Transverse colon (tissue), 4 donors: ENCODE results near the gene OOSP4B. TPM values are rescaled to one million over a fixed set of nuclear protein-coding genes. Genes with fewer than 3 reads are reported as not detected.

Experiments
- DNase-seq: peaks from one replicate; pipeline ENCODE4 v3.0.0-alpha.2; 2019
- H3K27ac ChIP-seq, 4 donors: fragments of 200-600 bp; sonication (generic); 2 replicates each; pipeline ENCODE4 v1.5.1; 2016 to 2018; ENCODE audit warnings: inconsistent platforms in 4 of 4
- H3K27me3 ChIP-seq: fragments of 200-600 bp; sonication (generic); 2 replicates; pipeline ENCODE4 v1.5.1; 2017; ENCODE audit warnings: inconsistent platforms
- H3K36me3 ChIP-seq, 4 donors: fragments of 200-600 bp; sonication (generic); 2 replicates each; pipeline ENCODE4 v1.5.1; 2017 to 2019; ENCODE audit warnings: inconsistent platforms in 4 of 4
- H3K4me1 ChIP-seq, 4 donors: fragments of 200-600 bp; sonication (generic); 2 replicates each; pipeline ENCODE4 v1.5.1; 2017 to 2020; ENCODE audit warnings: inconsistent platforms in 4 of 4
- H3K4me3 ChIP-seq, 4 donors: fragments of 200-600 bp; sonication (generic); 1 replicate in 1 of 4; 2 replicates in 3 of 4; pipeline versions ENCODE4 v1.5.1 to v1.6.1; 2017 to 2019; ENCODE audit warnings: inconsistent platforms in 4 of 4
- H3K9me3 ChIP-seq, 2 donors: fragments of 200-600 bp; sonication (generic); 2 replicates each; pipeline ENCODE4 v1.5.1; 2017 to 2019; ENCODE audit warnings: inconsistent platforms in 2 of 2
- CTCF ChIP-seq, 5 experiments: fragments of 200-600 bp in 3 of 5; fragments of 450-650 bp in 2 of 5; sonication (generic) in 3 of 5; IDR thresholded peaks; 1 replicate in 2 of 5; 2 replicates in 3 of 5; pipeline ENCODE4 v1.5.1; 2016 to 2017; ENCODE audit warnings: antibody characterized with exemption in 5 of 5, inconsistent platforms in 3 of 5, mild to moderate bottlenecking in 2 of 5, moderate library complexity in 1 of 5
- EP300 ChIP-seq: sonication (generic); formaldehyde crosslinking; IDR thresholded peaks from one replicate; pipeline ENCODE4 v1.6.1; 2017; ENCODE audit warnings: antibody characterized with exemption, low read depth
- POLR2A ChIP-seq: fragments of 450-650 bp; IDR thresholded peaks from one replicate; pipeline ENCODE4 v1.6.1; 2016; ENCODE audit warnings: antibody characterized with exemption, mild to moderate bottlenecking, moderate library complexity
- POLR2AphosphoS5 ChIP-seq, 3 donors: sonication (generic); formaldehyde crosslinking; IDR thresholded peaks; one replicate each; pipeline ENCODE4 v1.6.1; 2016; ENCODE audit warnings: antibody characterized with exemption in 3 of 3
- WGBS, 2 donors: methylation state at CpG; one replicate each; pipeline ENCODE4 v1.1.5; 2018; ENCODE audit warnings: low coverage in 1 of 2; 5-methylcytosine and 5-hydroxymethylcytosine counted together
- in situ Hi-C, 4 donors: fragments of 200-750 bp; cut with MboI; loops; one replicate each; pipeline versions ENCODE4 v1.15.0 to v1.15.1; 2017; ENCODE audit warnings: low sequenced_read_pairs in 3 of 4, low pct_ligation_motif_present in 1 of 4, low pct_unique_long_range_greater_than_20kb in 1 of 4
- intact Hi-C: fragments of 100-400 bp; cut with DNase I; formaldehyde crosslinking; loops from one replicate; pipeline ENCODE4 v1.15.1; 2023; ENCODE audit warnings: low total_unique reads
- total RNA-seq, 4 donors: library from RNA; depleted of rRNA; stranded (reverse); fragments of >200 nt; gene quantifications; one replicate each; pipeline ENCODE4 v1.1.0, GENCODE V29; 2016

Gene OOSP4B
- total RNA-seq, 4 donors from 2014 or later, result not detected

DNA sequence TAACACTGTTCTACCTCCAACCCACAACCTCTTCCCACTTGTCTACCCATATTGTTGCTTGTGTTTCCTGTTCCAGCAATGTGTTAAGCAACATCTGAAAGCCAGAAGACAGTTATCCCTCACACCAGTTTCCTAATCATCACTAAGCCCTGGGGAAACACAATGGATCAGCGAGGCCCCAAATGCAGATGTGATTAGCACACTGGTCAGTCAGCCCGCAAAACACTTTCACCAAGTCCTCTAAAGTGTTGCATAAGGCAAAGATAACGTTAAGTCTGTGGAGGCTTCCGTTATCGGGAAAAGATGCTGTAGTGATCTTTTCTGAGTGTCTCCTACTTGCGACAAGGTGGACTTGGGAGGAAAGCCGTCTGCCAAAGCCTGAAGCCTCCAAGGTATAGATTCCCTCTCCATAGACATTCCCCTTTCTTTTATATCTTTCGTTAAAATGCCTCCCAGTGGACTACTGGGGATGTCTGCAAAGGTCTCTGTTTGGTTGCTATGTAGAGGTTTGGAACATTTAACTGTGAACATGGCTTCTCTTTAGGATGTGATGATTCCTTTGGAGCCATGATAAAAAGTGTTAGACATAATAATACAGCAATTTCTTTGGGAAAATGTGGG, 39.5 kb downstream of the OOSP4B start, which contains the start of gene MS4A3:
TSS of gene MS4A3 (plus strand) at position 317 of the 621 bp plus-strand sequence. CDS start 4,496 bp downstream, outside the sequence.
- no peaks in the 10 kb centered on the region for H3K4me1 ChIP-seq
- H3K27ac ChIP-seq, result no peak within 1 kb of the TSS
- DNase-seq, result no peak
- no peak within 1 kb of the TSS for H3K4me3 ChIP-seq
- H3K36me3 ChIP-seq, result no peaks in the 10 kb centered on the region
- intact Hi-C loops, result no loop called here
- no peaks in the 10 kb centered on the region for H3K9me3 ChIP-seq
- TF ChIP-seq POLR2AphosphoS5 (IDR thresholded peaks at IDR 0.05) (no peak), POLR2A (no peak)
- in situ Hi-C loops, result no loop called here
- H3K27me3 ChIP-seq, result no peaks in the 10 kb centered on the region
- 81% methylated on average over 8 of the region's 8 CpGs; no CpG with 5 or more reads in 1 of the 2 donors for WGBS, 2 donors

GRCh38 chr11:60059052-60059451, 42.1 kb downstream of the OOSP4B start:
- no peaks in the 10 kb centered on the region for H3K4me1 ChIP-seq
- no peak overlapping the region for H3K4me3 ChIP-seq
- H3K9me3 ChIP-seq, result no peaks in the 10 kb centered on the region
- in situ Hi-C loops (no loop called here), intact Hi-C loops (no loop called here)
- H3K27ac ChIP-seq, result no peak overlapping the region
- H3K36me3 ChIP-seq, result no peaks in the 10 kb centered on the region
- no peaks in the 10 kb centered on the region for H3K27me3 ChIP-seq
- no peak for DNase-seq
- TF ChIP-seq POLR2AphosphoS5 (IDR thresholded peaks at IDR 0.05) (no peak), CTCF (IDR thresholded peaks at IDR 0.05) (no peak), POLR2A (no peak), EP300 (no peak)
- WGBS, 2 donors, result 64 to 74% methylated on average over 3 of the region's 3 CpGs

DNA sequence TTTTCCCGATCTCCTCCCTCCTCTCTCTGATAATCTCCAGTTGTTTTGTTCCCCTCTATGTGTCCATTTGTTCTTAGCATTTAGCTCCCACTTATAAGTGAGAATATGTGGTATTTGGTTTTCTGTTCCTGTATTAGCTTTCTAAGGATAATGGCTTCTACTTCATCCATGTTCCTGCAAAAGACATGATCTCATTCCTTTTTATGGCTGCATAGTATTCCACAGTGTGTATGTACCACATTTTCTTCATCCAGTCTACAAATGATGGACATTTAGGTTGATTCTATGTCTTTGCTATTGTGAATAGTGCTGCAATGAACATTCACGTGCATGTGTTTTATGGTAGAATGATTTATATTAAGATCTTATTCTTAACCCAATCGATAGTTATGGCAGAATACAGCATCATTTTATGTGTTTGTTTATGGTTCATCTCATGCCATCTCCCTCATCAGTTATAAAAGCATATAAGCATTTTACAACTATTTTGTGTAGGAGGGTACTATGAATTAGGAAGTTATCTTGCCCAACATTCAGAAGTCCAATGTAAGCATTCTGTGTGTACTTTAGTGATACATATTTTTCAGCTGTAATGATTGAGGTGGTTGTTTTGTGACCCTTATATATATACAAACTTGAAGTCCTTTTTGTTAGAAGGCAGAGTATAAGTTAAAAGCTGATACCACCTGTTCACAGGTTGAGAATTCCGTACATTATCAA, 42.7 kb downstream of the OOSP4B start:
- DNase-seq, result no peak
- Histone ChIP-seq H3K4me3 (no peak overlapping the region), H3K9me3 (no peaks in the 10 kb centered on the region), H3K36me3 (no peaks in the 10 kb centered on the region), H3K27ac (no peak overlapping the region), H3K4me1 (no peaks in the 10 kb centered on the region), H3K27me3 (no peaks in the 10 kb centered on the region)
- TF ChIP-seq POLR2A (no peak), CTCF (IDR thresholded peaks at IDR 0.05) (no peak), POLR2AphosphoS5 (IDR thresholded peaks at IDR 0.05) (no peak), EP300 (no peak)
- intact Hi-C loops (no loop called here), in situ Hi-C loops (no loop called here)
- 92 to 95% methylated on average over 4 of the region's 4 CpGs for WGBS, 2 donors

- Histone ChIP-seq H3K27me3 (no peaks in the 10 kb centered on the region), H3K27ac (no peak overlapping the region), H3K4me3 (no peak overlapping the region), H3K9me3 (no peaks in the 10 kb centered on the region), H3K4me1 (no peaks in the 10 kb centered on the region), H3K36me3 (no peaks in the 10 kb centered on the region)
- in situ Hi-C loops, result no loop called here
- intact Hi-C loops, result no loop called here
- no peak for DNase-seq
- TF ChIP-seq CTCF (IDR thresholded peaks at IDR 0.05) (no peak), EP300 (no peak), POLR2AphosphoS5 (IDR thresholded peaks at IDR 0.05) (no peak), POLR2A (no peak)
- WGBS, 2 donors, result 50 to 69% methylated on average over 1 of the region's 1 CpG
Measured at GRCh38 chr11:60064111-60064510, 47.1 kb downstream of the OOSP4B start.
